Liver (tissue), 9 donors: Measurements from ENCODE around the gene TOR3A. TPM values are rescaled to one million over a fixed set of nuclear protein-coding genes. Genes with fewer than 3 reads are reported as not detected.

Source experiments
- DNase-seq: peaks from one replicate; pipeline ENCODE4 v3.0.0-alpha.2; 2017; ENCODE audit warnings: low spot score
- H3K27ac ChIP-seq, 2 donors: one replicate each; pipeline ENCODE4 v1.7.0; 2013; ENCODE audit warnings: inconsistent platforms in 2 of 2, low read length in 2 of 2, control low read depth in 1 of 2, low read depth in 1 of 2, mild to moderate bottlenecking in 1 of 2
- H3K27me3 ChIP-seq, 4 donors: one replicate each; pipeline versions ENCODE4 v1.6.1 to v1.7.0; 2013; ENCODE audit warnings: low read length in 3 of 4, inconsistent platforms in 1 of 4, mild to moderate bottlenecking in 1 of 4, moderate library complexity in 1 of 4; ENCODE audit not compliant: control insufficient read depth in 4 of 4, insufficient read depth in 4 of 4
- H3K36me3 ChIP-seq, 4 donors: one replicate each; pipeline versions ENCODE4 v1.6.1 to v1.7.0; 2013; ENCODE audit warnings: low read length in 3 of 4, mild to moderate bottlenecking in 3 of 4, low read depth in 1 of 4, moderate library complexity in 1 of 4; ENCODE audit not compliant: control insufficient read depth in 4 of 4, insufficient read depth in 3 of 4
- H3K4me1 ChIP-seq, 4 donors: one replicate each; pipeline versions ENCODE4 v1.6.1 to v1.7.0; 2013; ENCODE audit warnings: low read length in 3 of 4, mild to moderate bottlenecking in 3 of 4, moderate library complexity in 1 of 4; ENCODE audit not compliant: control insufficient read depth in 4 of 4, insufficient read depth in 4 of 4
- H3K4me3 ChIP-seq, 3 donors: one replicate each; pipeline versions ENCODE4 v1.6.1 to v1.7.0; 2013; ENCODE audit warnings: low read length in 3 of 3, control low read depth in 1 of 3, low read depth in 1 of 3, mild to moderate bottlenecking in 1 of 3
- H3K9ac ChIP-seq, 2 donors: one replicate each; pipeline ENCODE4 v1.7.0; 2013; ENCODE audit warnings: low read length in 2 of 2, mild to moderate bottlenecking in 2 of 2, moderate library complexity in 2 of 2, control low read depth in 1 of 2, low read depth in 1 of 2
- H3K9me3 ChIP-seq, 4 donors: one replicate each; pipeline versions ENCODE4 v1.6.1 to v1.7.0; 2013; ENCODE audit warnings: low read length in 3 of 4; ENCODE audit not compliant: control insufficient read depth in 4 of 4
- ATF3 ChIP-seq: IDR thresholded peaks from 2 replicates; pipeline ENCODE4 v1.6.1; 2016; ENCODE audit warnings: antibody characterized with exemption
- EGR1 ChIP-seq, 2 donors: IDR thresholded peaks; 2 replicates each; pipeline ENCODE4 v1.6.1; 2016 to 2018; ENCODE audit warnings: antibody characterized with exemption in 2 of 2, low read depth in 2 of 2
- FOXA2 ChIP-seq: IDR thresholded peaks from 2 replicates; pipeline ENCODE4 v1.6.1; 2016; ENCODE audit warnings: antibody characterized with exemption
- GABPA ChIP-seq, 2 donors: IDR thresholded peaks in 1 of 2; conservative IDR thresholded peaks in 1 of 2; 2 replicates each; pipeline ENCODE4 v1.6.1; 2016; ENCODE audit warnings: antibody characterized with exemption in 2 of 2, mild to moderate bottlenecking in 1 of 2, moderate library complexity in 1 of 2
- HNF4A ChIP-seq, 2 donors: conservative IDR thresholded peaks; 2 replicates each; pipeline ENCODE4 v1.6.1; 2016; ENCODE audit warnings: antibody characterized with exemption in 2 of 2, mild to moderate bottlenecking in 2 of 2
- HNF4G ChIP-seq: IDR thresholded peaks from 2 replicates; pipeline ENCODE4 v1.6.1; 2016; ENCODE audit warnings: antibody characterized with exemption
- JUND ChIP-seq, 2 donors: IDR thresholded peaks; 2 replicates each; pipeline ENCODE4 v1.6.1; 2016; ENCODE audit warnings: antibody characterized with exemption in 2 of 2
- NR2F2 ChIP-seq: IDR thresholded peaks from 2 replicates; pipeline ENCODE4 v1.6.1; 2016; ENCODE audit warnings: antibody characterized with exemption
- RAD21 ChIP-seq, 2 donors: IDR thresholded peaks; 2 replicates each; pipeline ENCODE4 v1.6.1; 2016; ENCODE audit warnings: antibody characterized with exemption in 2 of 2, mild to moderate bottlenecking in 2 of 2
- REST ChIP-seq: IDR thresholded peaks from 2 replicates; pipeline ENCODE4 v1.6.1; 2016; ENCODE audit warnings: antibody characterized with exemption, mild to moderate bottlenecking
- RXRA ChIP-seq, 2 donors: IDR thresholded peaks; 2 replicates each; pipeline ENCODE4 v1.6.1; 2017 to 2018; ENCODE audit warnings: antibody characterized with exemption in 2 of 2, mild to moderate bottlenecking in 1 of 2
- SP1 ChIP-seq: IDR thresholded peaks from 2 replicates; pipeline ENCODE4 v1.6.1; 2018; ENCODE audit warnings: antibody characterized with exemption, mild to moderate bottlenecking
- TAF1 ChIP-seq: conservative IDR thresholded peaks from 2 replicates; pipeline ENCODE4 v1.6.1; 2016; ENCODE audit warnings: antibody characterized with exemption, mild to moderate bottlenecking
- YY1 ChIP-seq: IDR thresholded peaks from 2 replicates; pipeline ENCODE4 v1.6.1; 2016; ENCODE audit warnings: antibody characterized with exemption, mild to moderate bottlenecking
- WGBS: extraction: QIAGEN DNeasy Blood & Tissue Kit; methylation state at CpG from one replicate; pipeline ENCODE4 v1.1.7; 2013; 5-methylcytosine and 5-hydroxymethylcytosine counted together
- polyA plus RNA-seq, 2 donors: library from polyadenylated mRNA; stranded (reverse) in 1 of 2; unstranded in 1 of 2; fragments of 200-250 nt in 1 of 2; fragments of >200 nt in 1 of 2; fragmentation: Nextera tagmentation in 1 of 2; extraction: Ambion mirVana in 1 of 2; gene quantifications; one replicate each; pipeline versions ENCODE4 v1.2.1 to v1.2.3, GENCODE V29; 2013 to 2015
- total RNA-seq, 2 donors: library from RNA; depleted of rRNA; stranded (reverse); fragments of >200 nt; gene quantifications; one replicate each; pipeline ENCODE4 v1.2.3, GENCODE V29; 2014
- TF ChIP-seq, protein P1 (sequence below): fragments of 150-350 bp; IDR thresholded peaks from 2 replicates; pipeline ENCODE4 v1.5.1; 2017; ENCODE audit warnings: improper control_type of control experiment, low read depth, low read length; ENCODE audit not compliant: missing input control
- TF ChIP-seq, protein P2 (sequence below): IDR thresholded peaks from 2 replicates; pipeline ENCODE4 v1.6.1; 2016; ENCODE audit warnings: antibody characterized with exemption
- TF ChIP-seq, protein P3 (sequence below): IDR thresholded peaks from 2 replicates; pipeline ENCODE4 v1.6.1; 2016; ENCODE audit warnings: antibody characterized with exemption
- donor health status: healthy.
- donor health status: healthy.
- donor health status: healthy.
- donor health status: healthy.
- donor health status: healthy.

TOR3A gene
- total and polyA plus RNA-seq, 4 donors: 14.3 to 31.0 (median 23.5) TPM

GRCh38 chr1:179053486-179053885 is 28.4 kb upstream of the TOR3A start:
- Histone ChIP-seq H3K9ac (no peak overlapping the region), H3K27me3 (no peaks in the 10 kb centered on the region), H3K27ac (no peak overlapping the region), H3K9me3 (no peaks in the 10 kb centered on the region), H3K4me3 (no peak overlapping the region), H3K36me3 (peaks cover 0 to 12% (median 6%) of the 10 kb centered on the region in 4 donors), H3K4me1 (no peaks in the 10 kb centered on the region)
- 85% methylated on average over 2 of the region's 2 CpGs for WGBS
- TF ChIP-seq JUND (IDR thresholded peaks at IDR 0.05) (no peak), EGR1 (IDR thresholded peaks at IDR 0.05; ENCODE audit: low read depth in 2 of 2) (no peak), HNF4G (no peak), SP1 (no peak), YY1 (no peak), FOXA2 (no peak), TAF1 (no peak), ATF3 (no peak), RXRA (IDR thresholded peaks at IDR 0.05) (no peak), NR2F2 (no peak), REST (no peak), GABPA (IDR thresholded peaks at IDR 0.05 in 1 of 2, conservative IDR thresholded peaks at IDR 0.05 in 1 of 2) (no peak), RAD21 (IDR thresholded peaks at IDR 0.05) (no peak), HNF4A (conservative IDR thresholded peaks at IDR 0.05) (no peak)
- TF ChIP-seq, protein P1, sequence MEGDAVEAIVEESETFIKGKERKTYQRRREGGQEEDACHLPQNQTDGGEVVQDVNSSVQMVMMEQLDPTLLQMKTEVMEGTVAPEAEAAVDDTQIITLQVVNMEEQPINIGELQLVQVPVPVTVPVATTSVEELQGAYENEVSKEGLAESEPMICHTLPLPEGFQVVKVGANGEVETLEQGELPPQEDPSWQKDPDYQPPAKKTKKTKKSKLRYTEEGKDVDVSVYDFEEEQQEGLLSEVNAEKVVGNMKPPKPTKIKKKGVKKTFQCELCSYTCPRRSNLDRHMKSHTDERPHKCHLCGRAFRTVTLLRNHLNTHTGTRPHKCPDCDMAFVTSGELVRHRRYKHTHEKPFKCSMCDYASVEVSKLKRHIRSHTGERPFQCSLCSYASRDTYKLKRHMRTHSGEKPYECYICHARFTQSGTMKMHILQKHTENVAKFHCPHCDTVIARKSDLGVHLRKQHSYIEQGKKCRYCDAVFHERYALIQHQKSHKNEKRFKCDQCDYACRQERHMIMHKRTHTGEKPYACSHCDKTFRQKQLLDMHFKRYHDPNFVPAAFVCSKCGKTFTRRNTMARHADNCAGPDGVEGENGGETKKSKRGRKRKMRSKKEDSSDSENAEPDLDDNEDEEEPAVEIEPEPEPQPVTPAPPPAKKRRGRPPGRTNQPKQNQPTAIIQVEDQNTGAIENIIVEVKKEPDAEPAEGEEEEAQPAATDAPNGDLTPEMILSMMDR: no peak
- TF ChIP-seq, protein P2, sequence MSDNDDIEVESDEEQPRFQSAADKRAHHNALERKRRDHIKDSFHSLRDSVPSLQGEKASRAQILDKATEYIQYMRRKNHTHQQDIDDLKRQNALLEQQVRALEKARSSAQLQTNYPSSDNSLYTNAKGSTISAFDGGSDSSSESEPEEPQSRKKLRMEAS: no peak
- TF ChIP-seq, protein P3, sequence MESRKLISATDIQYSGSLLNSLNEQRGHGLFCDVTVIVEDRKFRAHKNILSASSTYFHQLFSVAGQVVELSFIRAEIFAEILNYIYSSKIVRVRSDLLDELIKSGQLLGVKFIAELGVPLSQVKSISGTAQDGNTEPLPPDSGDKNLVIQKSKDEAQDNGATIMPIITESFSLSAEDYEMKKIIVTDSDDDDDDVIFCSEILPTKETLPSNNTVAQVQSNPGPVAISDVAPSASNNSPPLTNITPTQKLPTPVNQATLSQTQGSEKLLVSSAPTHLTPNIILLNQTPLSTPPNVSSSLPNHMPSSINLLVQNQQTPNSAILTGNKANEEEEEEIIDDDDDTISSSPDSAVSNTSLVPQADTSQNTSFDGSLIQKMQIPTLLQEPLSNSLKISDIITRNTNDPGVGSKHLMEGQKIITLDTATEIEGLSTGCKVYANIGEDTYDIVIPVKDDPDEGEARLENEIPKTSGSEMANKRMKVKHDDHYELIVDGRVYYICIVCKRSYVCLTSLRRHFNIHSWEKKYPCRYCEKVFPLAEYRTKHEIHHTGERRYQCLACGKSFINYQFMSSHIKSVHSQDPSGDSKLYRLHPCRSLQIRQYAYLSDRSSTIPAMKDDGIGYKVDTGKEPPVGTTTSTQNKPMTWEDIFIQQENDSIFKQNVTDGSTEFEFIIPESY: no peak
- no peak for DNase-seq
